ENCODE data around the gene SLC25A11. TPM values are rescaled to one million over a fixed set of nuclear protein-coding genes. Genes with fewer than 3 reads are reported as not detected.

Gene SLC25A11
- total RNA-seq, 1 experiment from 2014 or later: 75.1 TPM

- H3K4me1 ChIP-seq (ENCODE audit: control insufficient read depth in 1 of 2, insufficient read depth in 2 of 2, low read length in 2 of 2): no peaks in the 10 kb centered on the region
- TF ChIP-seq ZFX (IDR thresholded peaks at IDR 0.05) (no peak), CEBPB (IDR thresholded peaks at IDR 0.05; ENCODE audit: low read depth) (no peak), POLR2A (IDR thresholded peaks at IDR 0.05; ENCODE audit: borderline replicate concordance, extremely low read depth, insufficient read depth, insufficient read length) (no peak), RAD21 (IDR thresholded peaks at IDR 0.05; ENCODE audit: low read depth) (no peak), MAX (IDR thresholded peaks at IDR 0.05) (no peak), SP1 (IDR thresholded peaks at IDR 0.05; ENCODE audit: low read depth) (no peak), SIN3A (IDR thresholded peaks at IDR 0.05; ENCODE audit: low read depth) (no peak), ZNF274 (IDR thresholded peaks at IDR 0.05; ENCODE audit: low read depth, low read length) (no peak)
- ATAC-seq: no peak
- no peak overlapping the region for H3K4me2 ChIP-seq (ENCODE audit: low read length)
- no peaks in the 10 kb centered on the region for H3K9me3 ChIP-seq (ENCODE audit: control insufficient read depth in 1 of 2, insufficient read depth in 1 of 2, low read depth in 1 of 2, low read length in 2 of 2)
- H3K4me3 ChIP-seq (replicated peaks in 1 of 2; ENCODE audit: low read depth in 1 of 2, low read length in 2 of 2): no peak overlapping the region
- H3K27me3 ChIP-seq (ENCODE audit: insufficient read depth, low read length): no peaks in the 10 kb centered on the region
- DNase-seq (ENCODE audit: low read depth, low spot score): no peak
- ChIA-PET RAD21 (ENCODE audit: low non-redundant PET in 1 of 2, low total read pairs in 2 of 2, uncharacterized antibody in 2 of 2, unreplicated experiment in 2 of 2) (no interaction called here), POLR2A (no interaction called here), CTCF (no interaction called here)
- H3K27ac ChIP-seq (ENCODE audit: low read depth, low read length): no peak overlapping the region
- no peaks in the 10 kb centered on the region for H3K9me2 ChIP-seq (ENCODE audit: insufficient read depth)
- H3K79me2 ChIP-seq (ENCODE audit: insufficient read depth, low read length): no peaks in the 10 kb centered on the region
- H4K20me1 ChIP-seq (ENCODE audit: insufficient read depth): no peaks in the 10 kb centered on the region
- H3K9ac ChIP-seq (ENCODE audit: low read length): no peak overlapping the region
- peaks cover 23 to 36% of the 10 kb centered on the region in 2 experiments for H3K36me3 ChIP-seq (ENCODE audit: control insufficient read depth in 1 of 2, insufficient read depth in 2 of 2, low read length in 2 of 2)
- intact Hi-C loops (cut with micrococcal nuclease): no loop called here
- BruUV-seq (replicated peaks): no TSS peak
- H2AFZ ChIP-seq (ENCODE audit: low read depth, low read length, poor library complexity, severe bottlenecking): no peak overlapping the region
These were observed 47.2 kb downstream of the SLC25A11 start for GRCh38 chr17:4892499-4893221.

- H3K36me3 ChIP-seq (ENCODE audit: control insufficient read depth in 1 of 2, insufficient read depth in 2 of 2, low read length in 2 of 2): peaks cover 28 to 37% of the 10 kb centered on the region in 2 experiments
- no peak for TF ChIP-seq ZBTB33 (IDR thresholded peaks at IDR 0.05; ENCODE audit: extremely low read depth, insufficient replicate concordance, low read length)
- no peak for TF ChIP-seq EGR1 (IDR thresholded peaks at IDR 0.05; ENCODE audit: low read depth)
- no peak for TF ChIP-seq ELF1 (IDR thresholded peaks at IDR 0.05; ENCODE audit: borderline replicate concordance, low read depth)
- TF ChIP-seq YY1 (IDR thresholded peaks at IDR 0.05; ENCODE audit: extremely low read depth, insufficient replicate concordance, low read depth, low read length): no peak
- no peak for TF ChIP-seq RAD21 (IDR thresholded peaks at IDR 0.05; ENCODE audit: low read depth)
- no peak for TF ChIP-seq POLR2A (IDR thresholded peaks at IDR 0.05; ENCODE audit: borderline replicate concordance, extremely low read depth, insufficient read depth, insufficient read length)
- no peak for TF ChIP-seq CEBPB (IDR thresholded peaks at IDR 0.05; ENCODE audit: low read depth)
- TF ChIP-seq, protein P1, sequence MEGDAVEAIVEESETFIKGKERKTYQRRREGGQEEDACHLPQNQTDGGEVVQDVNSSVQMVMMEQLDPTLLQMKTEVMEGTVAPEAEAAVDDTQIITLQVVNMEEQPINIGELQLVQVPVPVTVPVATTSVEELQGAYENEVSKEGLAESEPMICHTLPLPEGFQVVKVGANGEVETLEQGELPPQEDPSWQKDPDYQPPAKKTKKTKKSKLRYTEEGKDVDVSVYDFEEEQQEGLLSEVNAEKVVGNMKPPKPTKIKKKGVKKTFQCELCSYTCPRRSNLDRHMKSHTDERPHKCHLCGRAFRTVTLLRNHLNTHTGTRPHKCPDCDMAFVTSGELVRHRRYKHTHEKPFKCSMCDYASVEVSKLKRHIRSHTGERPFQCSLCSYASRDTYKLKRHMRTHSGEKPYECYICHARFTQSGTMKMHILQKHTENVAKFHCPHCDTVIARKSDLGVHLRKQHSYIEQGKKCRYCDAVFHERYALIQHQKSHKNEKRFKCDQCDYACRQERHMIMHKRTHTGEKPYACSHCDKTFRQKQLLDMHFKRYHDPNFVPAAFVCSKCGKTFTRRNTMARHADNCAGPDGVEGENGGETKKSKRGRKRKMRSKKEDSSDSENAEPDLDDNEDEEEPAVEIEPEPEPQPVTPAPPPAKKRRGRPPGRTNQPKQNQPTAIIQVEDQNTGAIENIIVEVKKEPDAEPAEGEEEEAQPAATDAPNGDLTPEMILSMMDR (IDR thresholded peaks at IDR 0.05 in 2 of 3, conservative IDR thresholded peaks at IDR 0.05 in 1 of 3; ENCODE audit: borderline replicate concordance in 1 of 3, insufficient read depth in 1 of 3, low read depth in 2 of 3, low read length in 2 of 3): no peak
- no peak for TF ChIP-seq ZFX (IDR thresholded peaks at IDR 0.05)
These were observed 48.1 kb downstream of the SLC25A11 start for GRCh38 chr17:4891411-4892410.

More at GRCh38 chr17:4891411-4892410, 48.1 kb downstream of the SLC25A11 start:
- H3K4me1 ChIP-seq (ENCODE audit: control insufficient read depth in 1 of 2, insufficient read depth in 2 of 2, low read length in 2 of 2): no peaks in the 10 kb centered on the region
- H3K4me2 ChIP-seq (ENCODE audit: low read length): no peak overlapping the region
- H3K27ac ChIP-seq (ENCODE audit: low read depth, low read length): no peak overlapping the region
- no peak overlapping the region for H3K4me3 ChIP-seq (replicated peaks in 1 of 2; ENCODE audit: low read depth in 1 of 2, low read length in 2 of 2)
- H3K9ac ChIP-seq (ENCODE audit: low read length): no peak overlapping the region
- no TSS peak for BruUV-seq (replicated peaks)
- intact Hi-C loops (cut with micrococcal nuclease): no loop called here
- H3K27me3 ChIP-seq (ENCODE audit: insufficient read depth, low read length): no peaks in the 10 kb centered on the region
- H4K20me1 ChIP-seq (ENCODE audit: insufficient read depth): no peaks in the 10 kb centered on the region
- no peak overlapping the region for H2AFZ ChIP-seq (ENCODE audit: low read depth, low read length, poor library complexity, severe bottlenecking)
- no peaks in the 10 kb centered on the region for H3K79me2 ChIP-seq (ENCODE audit: insufficient read depth, low read length)
- RAD21 ChIA-PET (ENCODE audit: low non-redundant PET in 1 of 2, low total read pairs in 2 of 2, uncharacterized antibody in 2 of 2, unreplicated experiment in 2 of 2): no interaction called here
- H3K9me2 ChIP-seq (ENCODE audit: insufficient read depth): no peaks in the 10 kb centered on the region
- H3K9me3 ChIP-seq (ENCODE audit: control insufficient read depth in 1 of 2, insufficient read depth in 1 of 2, low read depth in 1 of 2, low read length in 2 of 2): no peaks in the 10 kb centered on the region
- DNase-seq (ENCODE audit: low read depth, low spot score) (no peak), ATAC-seq (no peak)
- POLR2A ChIA-PET: no interaction called here
- CTCF ChIA-PET: interaction anchor here (1.5 kb wide), 1 partner anchor 102 kb away, joined by 4 read pairs; no protein-coding TSS in a partner anchor
